Superior temporal gyrus (tissue), 1 donor: ENCODE results near the gene TMEM59L.

Source experiments
- DNase-seq: peaks from one replicate; pipeline ENCODE4 v3.0.0-alpha.2; 2016; ENCODE audit errors: extremely low spot score

TMEM59L gene

GRCh38 chr19:18657590-18658365 is 45.1 kb downstream of the TMEM59L start:
- no peak for DNase-seq

DNA sequence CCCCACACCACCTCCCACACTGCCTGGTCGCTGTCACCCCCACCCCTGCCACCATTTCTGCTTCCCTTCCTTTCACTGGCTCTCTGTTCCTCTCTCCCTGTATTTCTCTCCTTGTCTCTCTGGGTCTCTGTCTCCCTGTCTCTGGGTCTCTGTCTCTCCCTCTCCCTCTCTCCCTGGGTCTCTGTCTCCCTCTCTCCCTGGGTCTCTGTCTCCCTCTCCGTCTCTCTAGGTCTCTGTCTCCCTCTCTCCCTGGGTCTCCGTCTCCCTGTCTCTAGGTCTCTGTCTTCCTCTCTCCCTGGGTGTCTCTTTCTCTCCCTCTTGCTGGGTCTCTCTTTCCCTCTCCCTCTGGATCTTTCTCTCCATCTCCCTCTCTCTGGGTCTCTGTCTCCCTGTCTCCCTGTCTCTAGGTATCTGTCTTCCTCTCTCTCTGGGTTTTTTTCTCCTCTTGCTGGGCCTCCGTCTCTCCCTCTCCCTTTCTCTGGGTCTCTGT is 45.7 kb downstream of the TMEM59L start:
- no peak for DNase-seq

GRCh38 chr19:18659281-18660050 is 46.8 kb downstream of the TMEM59L start:
- DNase-seq, result no peak

DNA sequence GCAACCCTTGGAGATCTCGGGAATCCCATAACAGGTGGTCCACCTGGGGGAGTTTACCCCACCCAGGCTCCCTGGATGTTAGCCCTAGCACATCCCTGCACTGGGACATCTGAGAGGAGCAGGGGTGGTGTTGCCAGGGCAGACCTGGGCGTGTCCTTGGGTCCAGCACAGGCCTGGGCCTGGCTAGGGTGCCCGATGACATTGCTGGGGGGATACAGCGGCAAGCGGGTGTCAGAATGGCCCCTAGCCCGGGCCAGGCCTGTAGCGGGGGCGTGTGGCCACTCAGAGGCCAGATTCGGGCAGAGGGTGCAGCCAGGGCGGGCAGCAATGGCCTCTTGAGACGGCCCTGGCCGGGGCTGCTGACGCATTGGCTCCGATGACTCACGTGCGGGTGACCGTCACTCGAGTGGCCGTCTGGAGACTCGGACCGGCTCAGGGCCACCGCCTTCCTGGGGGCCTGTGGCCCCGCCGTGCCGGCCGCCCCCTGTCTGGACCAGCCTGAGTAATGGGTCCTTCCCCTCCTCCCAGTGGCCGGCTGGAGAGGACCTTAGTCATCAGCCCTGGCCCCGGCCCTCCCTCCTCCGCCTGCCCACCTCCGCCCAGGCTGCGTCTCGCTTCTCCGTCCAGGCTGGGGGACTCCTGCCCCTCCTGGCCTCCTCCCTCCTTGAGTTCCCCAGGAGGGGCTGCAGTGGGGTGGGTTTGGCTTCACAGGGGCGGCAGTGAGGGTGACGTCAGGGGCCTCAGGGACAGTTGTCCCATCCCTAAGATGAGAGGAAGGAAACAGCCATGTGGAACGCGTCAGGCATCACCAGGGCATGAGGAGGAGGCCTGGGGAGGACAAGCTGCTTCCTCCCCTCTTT is 47.6 kb downstream of the TMEM59L start:
- no peak for DNase-seq

DNA sequence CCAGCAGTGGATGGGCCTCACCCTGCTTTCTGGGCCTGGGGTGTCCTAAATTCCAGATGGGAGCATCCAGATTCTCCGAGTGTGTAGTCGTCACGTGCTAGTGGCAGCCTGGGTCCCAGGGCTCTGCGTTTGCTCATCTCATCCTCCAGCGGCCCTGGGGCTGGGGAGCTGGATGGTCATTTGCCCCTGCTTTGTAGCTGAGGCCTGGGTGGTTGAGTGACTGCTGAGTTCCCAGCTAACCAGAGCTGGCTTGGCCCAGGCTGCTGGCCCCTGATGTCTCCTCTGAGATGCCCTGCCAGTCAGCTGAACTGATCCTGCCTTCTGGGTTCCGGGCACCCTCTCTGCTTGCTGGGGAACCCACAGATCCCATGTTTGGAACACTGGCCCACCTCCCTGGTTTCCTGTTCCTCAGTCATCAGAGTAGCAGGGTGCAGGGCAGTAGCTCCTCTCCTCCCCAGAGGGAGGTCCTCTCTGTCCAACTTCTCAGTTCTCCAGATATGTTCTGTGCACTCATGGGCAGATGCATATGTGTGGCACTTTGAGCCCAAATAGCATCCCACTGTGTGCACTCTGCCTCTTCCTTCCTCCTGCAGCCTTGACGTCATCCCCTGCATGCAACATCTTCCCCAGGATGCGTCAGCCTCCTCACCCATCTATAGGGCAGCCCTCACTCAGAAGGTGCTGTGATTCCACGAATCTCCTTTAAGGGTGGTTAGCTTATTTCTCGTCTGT is 48.4 kb downstream of the TMEM59L start:
- no peak for DNase-seq

DNA sequence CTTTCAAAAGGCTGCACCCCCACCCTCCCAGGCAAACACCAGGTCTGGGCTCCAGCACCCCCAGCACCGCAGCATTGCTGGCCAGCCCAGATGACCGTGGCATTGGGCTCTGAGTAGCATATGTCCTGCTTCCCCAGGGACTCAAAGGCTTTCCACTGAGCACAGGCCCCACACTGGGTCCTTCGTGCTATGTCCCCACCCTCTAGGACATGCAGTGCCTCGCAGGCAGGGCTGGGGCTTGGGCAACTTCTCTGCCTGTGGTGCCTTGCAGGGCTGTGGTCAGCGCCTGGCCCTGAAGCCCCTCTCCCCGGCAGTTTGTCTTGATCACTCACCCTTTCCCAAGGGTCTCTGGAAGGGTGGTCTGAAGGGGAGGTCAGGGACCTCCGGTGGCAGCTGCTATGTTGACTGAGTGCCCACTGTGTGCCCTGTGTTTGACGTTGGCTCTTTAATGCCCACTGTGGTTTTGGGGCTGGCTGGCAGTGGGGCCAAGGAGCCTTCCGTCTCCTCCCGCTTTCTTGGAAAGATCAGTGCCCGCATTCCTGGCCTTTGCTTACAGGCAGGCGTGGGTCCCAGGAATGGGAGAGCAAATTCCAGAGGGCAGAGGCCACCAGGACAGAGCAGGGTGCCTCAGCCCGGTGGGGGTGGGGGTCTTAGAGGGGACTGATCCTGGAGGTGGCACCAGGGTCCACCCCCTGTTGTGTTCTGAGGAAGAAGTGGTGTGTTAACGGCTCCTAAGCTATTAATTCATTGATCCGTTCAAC is 50.5 kb downstream of the TMEM59L start:
- DNase-seq, result no peak

DNA sequence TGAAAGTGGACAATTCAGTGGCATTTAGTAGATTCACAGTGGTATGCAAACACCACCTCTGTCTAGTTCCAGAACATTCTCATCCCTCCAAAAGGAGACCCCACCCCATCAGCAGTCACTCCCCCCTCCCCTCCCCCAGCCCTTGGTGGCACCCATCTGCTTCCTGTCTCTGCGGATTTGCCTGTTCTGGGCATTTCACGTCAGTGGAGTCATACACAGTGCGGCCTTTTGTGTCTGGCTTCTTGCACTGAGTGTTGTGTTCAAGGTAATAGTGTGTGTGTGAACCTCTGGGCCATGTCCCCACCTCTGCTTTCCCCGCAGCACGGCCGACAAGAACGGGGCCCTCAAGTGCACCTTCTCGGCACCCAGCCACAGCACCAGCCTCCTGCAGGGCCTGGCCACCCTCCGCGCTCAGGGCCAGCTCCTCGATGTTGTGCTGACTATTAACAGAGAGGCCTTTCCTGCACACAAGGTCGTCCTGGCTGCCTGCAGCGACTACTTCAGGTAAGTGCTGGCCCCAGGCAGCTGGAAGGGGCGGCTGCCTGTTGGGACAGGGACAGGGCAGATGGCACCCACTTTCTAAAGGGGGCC is 51.4 kb downstream of the TMEM59L start:
- DNase-seq, result no peak

- no peak for DNase-seq
Observed at GRCh38 chr19:18665771-18666202, 53.1 kb downstream of the TMEM59L start.

GRCh38 chr19:18666317-18666716 is 53.6 kb downstream of the TMEM59L start:
- no peak for DNase-seq

- DNase-seq, result no peak
Observed at GRCh38 chr19:18666784-18667183, 54.1 kb downstream of the TMEM59L start.

- DNase-seq, result no peak
Observed at GRCh38 chr19:18667531-18668251, 55.0 kb downstream of the TMEM59L start.

GRCh38 chr19:18668252-18668631 is 55.6 kb downstream of the TMEM59L start:
- DNase-seq, result no peak

DNA sequence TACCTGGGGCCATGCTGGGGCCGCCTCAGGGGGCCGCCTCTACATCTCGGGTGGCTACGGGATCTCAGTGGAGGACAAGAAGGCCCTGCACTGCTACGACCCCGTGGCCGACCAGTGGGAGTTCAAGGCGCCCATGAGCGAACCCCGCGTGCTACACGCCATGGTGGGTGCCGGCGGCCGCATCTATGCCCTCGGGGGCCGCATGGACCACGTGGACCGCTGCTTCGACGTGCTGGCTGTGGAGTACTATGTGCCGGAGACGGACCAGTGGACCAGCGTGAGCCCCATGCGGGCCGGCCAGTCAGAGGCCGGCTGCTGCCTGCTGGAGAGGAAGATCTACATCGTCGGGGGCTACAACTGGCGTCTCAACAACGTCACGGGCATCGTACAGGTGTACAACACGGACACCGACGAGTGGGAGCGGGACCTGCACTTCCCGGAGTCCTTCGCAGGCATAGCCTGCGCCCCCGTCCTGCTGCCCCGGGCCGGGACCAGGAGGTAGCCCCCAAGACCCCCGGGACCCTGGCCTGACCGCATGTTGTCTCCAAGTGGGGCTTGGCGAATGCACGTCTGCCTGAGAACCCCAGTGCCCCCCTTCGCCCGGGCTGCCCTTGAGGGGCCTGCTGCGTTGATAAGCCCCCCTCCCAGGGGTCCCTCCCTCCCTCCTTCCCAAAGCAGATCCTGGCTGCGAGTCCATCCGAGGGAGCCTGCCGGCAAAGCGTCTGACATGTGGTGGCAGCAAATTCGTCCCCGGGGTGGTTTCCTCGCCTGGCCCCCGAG is 56.3 kb downstream of the TMEM59L start:
- DNase-seq, result no peak

- no peak for DNase-seq
Observed at GRCh38 chr19:18669524-18669817, 56.8 kb downstream of the TMEM59L start.

GRCh38 chr19:18669883-18670282 is 57.2 kb downstream of the TMEM59L start:
- DNase-seq, result no peak

DNA sequence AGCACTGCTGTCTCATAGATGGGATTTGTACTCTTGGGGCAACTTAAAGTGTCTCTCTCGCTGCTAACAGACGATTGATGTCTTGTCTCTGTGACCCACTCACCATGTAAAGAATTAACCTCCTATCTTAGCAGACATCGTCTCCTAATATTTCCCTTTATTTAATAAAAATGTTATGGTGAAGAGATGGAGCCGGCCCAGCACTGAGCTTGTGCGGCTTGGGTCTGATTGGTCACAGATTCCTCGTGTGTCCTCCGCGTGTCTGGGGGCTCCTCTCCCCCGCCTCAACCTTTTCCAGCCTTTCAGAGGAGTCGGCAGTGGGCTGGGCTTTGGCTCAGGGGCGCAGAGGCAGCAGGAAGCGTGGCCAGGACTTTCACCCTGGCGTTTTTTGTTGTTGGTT is 57.6 kb downstream of the TMEM59L start:
- no peak for DNase-seq
